K562 (cell line): ENCODE results near the gene PHLDB3. TPM values are rescaled to one million over a fixed set of nuclear protein-coding genes. Genes with fewer than 3 reads are reported as not detected.

ENCODE experiments used
- CBFB ChIP-seq: sonication (generic); formaldehyde crosslinking; IDR thresholded peaks from 2 replicates; pipeline ENCODE4 v1.4.0; 2020; ENCODE audit warnings: mild to moderate bottlenecking, missing genetic modification reagents
- E4F1 ChIP-seq: fragments of 250-450 bp; sonication (Bioruptor Pico); IDR thresholded peaks from 2 replicates; pipeline ENCODE4 v1.5.0; 2021; ENCODE audit warnings: mild to moderate bottlenecking, borderline replicate concordance
- ETV6 ChIP-seq, 3 experiments: fragments of 150-350 bp in 1 of 3; sonication (generic) in 1 of 3; formaldehyde crosslinking in 1 of 3; IDR thresholded peaks; 2 replicates each; pipeline versions ENCODE4 v1.6.1 to v1.8.0; 2014 to 2022; ENCODE audit warnings: borderline replicate concordance in 2 of 3, low read depth in 2 of 3, antibody characterized with exemption in 1 of 3, low read length in 1 of 3, mild to moderate bottlenecking in 1 of 3, missing genetic modification reagents in 1 of 3
- EZH2 ChIP-seq: IDR thresholded peaks from 2 replicates; pipeline ENCODE4 v1.6.1; 2012; ENCODE audit warnings: low read depth, mild to moderate bottlenecking, inconsistent platforms, low read length, borderline replicate concordance
- KDM1A ChIP-seq, 2 experiments: fragments of 450-650 bp; IDR thresholded peaks; 2 replicates each; pipeline ENCODE4 v1.6.1; 2016; ENCODE audit warnings: mild to moderate bottlenecking in 2 of 2
- LARP7 ChIP-seq: fragments of 450-650 bp; IDR thresholded peaks from 2 replicates; pipeline ENCODE4 v1.6.1; 2016
- NFRKB ChIP-seq: fragments of 450-650 bp; IDR thresholded peaks from 2 replicates; pipeline ENCODE4 v1.6.1; 2016; ENCODE audit warnings: low read depth
- POLR2A ChIP-seq: fragments of 450-650 bp; conservative IDR thresholded peaks from 2 replicates; pipeline ENCODE4 v1.6.1; 2016
- RNF2 ChIP-seq: sonication (generic); IDR thresholded peaks from 2 replicates; pipeline ENCODE4 v1.6.1; 2016
- SAP30 ChIP-seq: fragments of 200-600 bp; sonication (generic); IDR thresholded peaks from 2 replicates; pipeline ENCODE4 v1.6.1; 2012; ENCODE audit warnings: borderline replicate concordance, low read depth, mild to moderate bottlenecking, moderate library complexity, low read length, control low read depth, inconsistent platforms; ENCODE audit not compliant: insufficient read depth, poor library complexity, severe bottlenecking
- SUPT5H ChIP-seq: fragments of 450-650 bp; IDR thresholded peaks from 2 replicates; pipeline ENCODE4 v1.6.1; 2016
- TFAP4 ChIP-seq: sonication (generic); formaldehyde crosslinking; IDR thresholded peaks from 2 replicates; pipeline ENCODE4 v1.8.0; 2022; ENCODE audit warnings: missing genetic modification reagents, mild to moderate bottlenecking, moderate library complexity, borderline replicate concordance
- ZBTB17 ChIP-seq: fragments of 450-650 bp; formaldehyde crosslinking; IDR thresholded peaks from 2 replicates; pipeline ENCODE4 v1.4.0; 2020; ENCODE audit warnings: mild to moderate bottlenecking
- ZBTB33 ChIP-seq: sonication (generic); formaldehyde crosslinking; IDR thresholded peaks from 2 replicates; pipeline ENCODE4 v1.8.1; 2023; ENCODE audit warnings: mild to moderate bottlenecking, missing genetic modification reagents
- ZBTB34 ChIP-seq: fragments of 250-450 bp; sonication (Bioruptor Pico); IDR thresholded peaks from 2 replicates; pipeline ENCODE4 v1.8.0; 2021; ENCODE audit warnings: mild to moderate bottlenecking, moderate library complexity
- ZNF384 ChIP-seq: IDR thresholded peaks from 2 replicates; pipeline ENCODE4 v1.6.1; 2012; ENCODE audit warnings: low read depth, low read length, improper control_type of control experiment
- polyA plus RNA-seq, 8 experiments: library from polyadenylated mRNA; depleted of rRNA in 4 of 8; stranded (reverse) in 5 of 8; unstranded in 3 of 8; fragments of >200 nt; fragmentation: Nextera tagmentation in 2 of 8; fragmentation: Illumina TruSeq in 1 of 8; extraction: Ambion mirVana in 2 of 8; extraction: Trizol in 1 of 8; gene quantifications; 2 replicates each; pipeline versions ENCODE4 v1.2.1 to v1.2.3, GENCODE V29; 2011 to 2014; ENCODE audit warnings: inconsistent platforms in 1 of 8, missing spikeins in 1 of 8
- total RNA-seq, 7 experiments: library from RNA; depleted of rRNA in 6 of 7; stranded (reverse); fragments of >200 nt in 6 of 7; fragmentation: Illumina TruSeq in 2 of 7; extraction: Trizol in 2 of 7; gene quantifications; 2 replicates each; pipeline versions ENCODE4 v1.2.1 to v1.2.3, GENCODE V29; 2011 to 2021; ENCODE audit warnings: low replicate concordance in 1 of 7
- TF ChIP-seq, protein P1 (sequence below), 2 experiments: IDR thresholded peaks; 2 replicates each; pipeline ENCODE4 v1.6.1; 2011; ENCODE audit warnings: borderline replicate concordance in 1 of 2, control low read depth in 1 of 2, low read depth in 1 of 2, low read length in 1 of 2, mild to moderate bottlenecking in 1 of 2, mixed read lengths in 1 of 2, moderate library complexity in 1 of 2; ENCODE audit not compliant: insufficient read depth in 1 of 2, insufficient read length in 1 of 2, poor library complexity in 1 of 2, severe bottlenecking in 1 of 2; ENCODE audit errors: extremely low read depth in 1 of 2

Gene PHLDB3
- total and polyA plus RNA-seq, 9 of the 15 experiments (the other 6 are each of a cell fraction or from before 2014, with no cell fraction given): 0.04 to 23.5 (median 3.9) TPM

- TF ChIP-seq, protein P1, sequence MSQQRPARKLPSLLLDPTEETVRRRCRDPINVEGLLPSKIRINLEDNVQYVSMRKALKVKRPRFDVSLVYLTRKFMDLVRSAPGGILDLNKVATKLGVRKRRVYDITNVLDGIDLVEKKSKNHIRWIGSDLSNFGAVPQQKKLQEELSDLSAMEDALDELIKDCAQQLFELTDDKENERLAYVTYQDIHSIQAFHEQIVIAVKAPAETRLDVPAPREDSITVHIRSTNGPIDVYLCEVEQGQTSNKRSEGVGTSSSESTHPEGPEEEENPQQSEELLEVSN (IDR thresholded peaks at IDR 0.05; ENCODE audit: borderline replicate concordance in 1 of 2, extremely low read depth in 1 of 2, insufficient read depth in 1 of 2, insufficient read length in 1 of 2, low read depth in 1 of 2, low read length in 1 of 2, poor library complexity in 1 of 2, severe bottlenecking in 1 of 2): peak; percentile 47 to 81
- TF ChIP-seq EZH2 (no peak), KDM1A (IDR thresholded peaks at IDR 0.05) (no peak), E4F1 (no peak), SUPT5H (peak; percentile 72), POLR2A (peak; percentile 72), SAP30 (peak; percentile 37), NFRKB (no peak), ZBTB33 (CRISPR knock-in tag) (no peak), ZNF384 (no peak), LARP7 (no peak), ZBTB17 (CRISPR knock-in tag) (0 out of 2 replicates have a peak, but pooled peaks have one; percentile 67), ETV6 (IDR thresholded peaks at IDR 0.05; ENCODE audit: borderline replicate concordance in 1 of 2, low read depth in 2 of 2, low read length in 1 of 2) (no peak), ETV6 (CRISPR knock-in tag; IDR thresholded peaks at IDR 0.05; ENCODE audit: borderline replicate concordance) (no peak), TFAP4 (CRISPR knock-in tag) (peak; percentile 60; the same call in 1 of the 2 replicates), ZBTB34 (no peak), RNF2 (0 out of 2 replicates have a peak, but pooled peaks have one; percentile 26), CBFB (CRISPR knock-in tag) (no peak)
Observed at GRCh38 chr19:43526884-43527859, 22.6 kb upstream of the PHLDB3 start, which contains the start of gene ETHE1 (continued).
